Liver (tissue), 9 donors: Measurements from ENCODE around the gene RPL23. TPM values are rescaled to one million over a fixed set of nuclear protein-coding genes. Genes with fewer than 3 reads are reported as not detected.
A peak's percentile ranks its signal among the peaks of the same experiment; 100 is the strongest.

Source experiments
- DNase-seq: peaks from one replicate; pipeline ENCODE4 v3.0.0-alpha.2; 2017; ENCODE audit warnings: low spot score
- H3K27ac ChIP-seq, 2 donors: one replicate each; pipeline ENCODE4 v1.7.0; 2013; ENCODE audit warnings: inconsistent platforms in 2 of 2, low read length in 2 of 2, control low read depth in 1 of 2, low read depth in 1 of 2, mild to moderate bottlenecking in 1 of 2
- H3K27me3 ChIP-seq, 4 donors: one replicate each; pipeline versions ENCODE4 v1.6.1 to v1.7.0; 2013; ENCODE audit warnings: low read length in 3 of 4, inconsistent platforms in 1 of 4, mild to moderate bottlenecking in 1 of 4, moderate library complexity in 1 of 4; ENCODE audit not compliant: control insufficient read depth in 4 of 4, insufficient read depth in 4 of 4
- H3K36me3 ChIP-seq, 4 donors: one replicate each; pipeline versions ENCODE4 v1.6.1 to v1.7.0; 2013; ENCODE audit warnings: low read length in 3 of 4, mild to moderate bottlenecking in 3 of 4, low read depth in 1 of 4, moderate library complexity in 1 of 4; ENCODE audit not compliant: control insufficient read depth in 4 of 4, insufficient read depth in 3 of 4
- H3K4me1 ChIP-seq, 4 donors: one replicate each; pipeline versions ENCODE4 v1.6.1 to v1.7.0; 2013; ENCODE audit warnings: low read length in 3 of 4, mild to moderate bottlenecking in 3 of 4, moderate library complexity in 1 of 4; ENCODE audit not compliant: control insufficient read depth in 4 of 4, insufficient read depth in 4 of 4
- H3K4me3 ChIP-seq, 3 donors: one replicate each; pipeline versions ENCODE4 v1.6.1 to v1.7.0; 2013; ENCODE audit warnings: low read length in 3 of 3, control low read depth in 1 of 3, low read depth in 1 of 3, mild to moderate bottlenecking in 1 of 3
- H3K9ac ChIP-seq, 2 donors: one replicate each; pipeline ENCODE4 v1.7.0; 2013; ENCODE audit warnings: low read length in 2 of 2, mild to moderate bottlenecking in 2 of 2, moderate library complexity in 2 of 2, control low read depth in 1 of 2, low read depth in 1 of 2
- H3K9me3 ChIP-seq, 4 donors: one replicate each; pipeline versions ENCODE4 v1.6.1 to v1.7.0; 2013; ENCODE audit warnings: low read length in 3 of 4; ENCODE audit not compliant: control insufficient read depth in 4 of 4
- ATF3 ChIP-seq: IDR thresholded peaks from 2 replicates; pipeline ENCODE4 v1.6.1; 2016; ENCODE audit warnings: antibody characterized with exemption
- CTCF ChIP-seq: fragments of 150-350 bp; IDR thresholded peaks from 2 replicates; pipeline ENCODE4 v1.5.1; 2017; ENCODE audit warnings: improper control_type of control experiment, low read depth, low read length; ENCODE audit not compliant: missing input control
- EGR1 ChIP-seq, 2 donors: IDR thresholded peaks; 2 replicates each; pipeline ENCODE4 v1.6.1; 2016 to 2018; ENCODE audit warnings: antibody characterized with exemption in 2 of 2, low read depth in 2 of 2
- FOXA1 ChIP-seq: IDR thresholded peaks from 2 replicates; pipeline ENCODE4 v1.6.1; 2016; ENCODE audit warnings: antibody characterized with exemption
- FOXA2 ChIP-seq: IDR thresholded peaks from 2 replicates; pipeline ENCODE4 v1.6.1; 2016; ENCODE audit warnings: antibody characterized with exemption
- GABPA ChIP-seq, 2 donors: IDR thresholded peaks in 1 of 2; conservative IDR thresholded peaks in 1 of 2; 2 replicates each; pipeline ENCODE4 v1.6.1; 2016; ENCODE audit warnings: antibody characterized with exemption in 2 of 2, mild to moderate bottlenecking in 1 of 2, moderate library complexity in 1 of 2
- HNF4A ChIP-seq, 2 donors: conservative IDR thresholded peaks; 2 replicates each; pipeline ENCODE4 v1.6.1; 2016; ENCODE audit warnings: antibody characterized with exemption in 2 of 2, mild to moderate bottlenecking in 2 of 2
- HNF4G ChIP-seq: IDR thresholded peaks from 2 replicates; pipeline ENCODE4 v1.6.1; 2016; ENCODE audit warnings: antibody characterized with exemption
- JUND ChIP-seq, 2 donors: IDR thresholded peaks; 2 replicates each; pipeline ENCODE4 v1.6.1; 2016; ENCODE audit warnings: antibody characterized with exemption in 2 of 2
- MAX ChIP-seq: IDR thresholded peaks from 2 replicates; pipeline ENCODE4 v1.6.1; 2016; ENCODE audit warnings: antibody characterized with exemption
- NR2F2 ChIP-seq: IDR thresholded peaks from 2 replicates; pipeline ENCODE4 v1.6.1; 2016; ENCODE audit warnings: antibody characterized with exemption
- RAD21 ChIP-seq, 2 donors: IDR thresholded peaks; 2 replicates each; pipeline ENCODE4 v1.6.1; 2016; ENCODE audit warnings: antibody characterized with exemption in 2 of 2, mild to moderate bottlenecking in 2 of 2
- REST ChIP-seq: IDR thresholded peaks from 2 replicates; pipeline ENCODE4 v1.6.1; 2016; ENCODE audit warnings: antibody characterized with exemption, mild to moderate bottlenecking
- RXRA ChIP-seq, 2 donors: IDR thresholded peaks; 2 replicates each; pipeline ENCODE4 v1.6.1; 2017 to 2018; ENCODE audit warnings: antibody characterized with exemption in 2 of 2, mild to moderate bottlenecking in 1 of 2
- SP1 ChIP-seq: IDR thresholded peaks from 2 replicates; pipeline ENCODE4 v1.6.1; 2018; ENCODE audit warnings: antibody characterized with exemption, mild to moderate bottlenecking
- TAF1 ChIP-seq: conservative IDR thresholded peaks from 2 replicates; pipeline ENCODE4 v1.6.1; 2016; ENCODE audit warnings: antibody characterized with exemption, mild to moderate bottlenecking
- ZBTB33 ChIP-seq: IDR thresholded peaks from 2 replicates; pipeline ENCODE4 v1.6.1; 2016; ENCODE audit warnings: antibody characterized with exemption
- WGBS: extraction: QIAGEN DNeasy Blood & Tissue Kit; methylation state at CpG from one replicate; pipeline ENCODE4 v1.1.7; 2013; 5-methylcytosine and 5-hydroxymethylcytosine counted together
- polyA plus RNA-seq, 2 donors: library from polyadenylated mRNA; stranded (reverse) in 1 of 2; unstranded in 1 of 2; fragments of 200-250 nt in 1 of 2; fragments of >200 nt in 1 of 2; fragmentation: Nextera tagmentation in 1 of 2; extraction: Ambion mirVana in 1 of 2; gene quantifications; one replicate each; pipeline versions ENCODE4 v1.2.1 to v1.2.3, GENCODE V29; 2013 to 2015
- total RNA-seq, 2 donors: library from RNA; depleted of rRNA; stranded (reverse); fragments of >200 nt; gene quantifications; one replicate each; pipeline ENCODE4 v1.2.3, GENCODE V29; 2014
- donor health status: healthy.
- donor health status: healthy.
- donor health status: healthy.
- donor health status: healthy.
- donor health status: healthy.

The RPL23 gene
- total and polyA plus RNA-seq, 4 donors, result 284 to 797 (median 646) TPM

GRCh38 chr17:38900978-38901656, 47.6 kb upstream of the RPL23 start:
- H3K4me1 ChIP-seq, result peaks cover 16 to 44% (median 39%) of the 10 kb centered on the region in 4 donors
- H3K9ac ChIP-seq, result no peak overlapping the region
- H3K36me3 ChIP-seq, result peaks cover 0 to 12% (median 7%) of the 10 kb centered on the region in 4 donors
- peak overlapping the region in 1 of 2 donors; percentile 34 for H3K27ac ChIP-seq
- H3K4me3 ChIP-seq, result no peak overlapping the region
- no peaks in the 10 kb centered on the region for H3K27me3 ChIP-seq
- DNase-seq, result no peak
- WGBS, result 43% methylated on average over 10 of the region's 10 CpGs
- no peaks in the 10 kb centered on the region for H3K9me3 ChIP-seq
- TF ChIP-seq TAF1 (no peak), HNF4A (conservative IDR thresholded peaks at IDR 0.05) (no peak), HNF4G (no peak), GABPA (IDR thresholded peaks at IDR 0.05 in 1 of 2, conservative IDR thresholded peaks at IDR 0.05 in 1 of 2) (no peak), REST (no peak), SP1 (peak; percentile 31), RXRA (IDR thresholded peaks at IDR 0.05) (no peak), NR2F2 (peak; percentile 76), RAD21 (IDR thresholded peaks at IDR 0.05) (peak in 1 of 2 donors; percentile 1), MAX (peak; percentile 26), JUND (IDR thresholded peaks at IDR 0.05) (no peak), CTCF (no peak), FOXA1 (no peak), FOXA2 (no peak), ATF3 (no peak), EGR1 (IDR thresholded peaks at IDR 0.05; ENCODE audit: low read depth in 2 of 2) (no peak), ZBTB33 (no peak)
